GM19438 (cell line): ENCODE measurements around the gene GNL2.
"Not testable (repeated sequence)": the region's sequence is repeated elsewhere in the genome, so short reads cannot be mapped to it uniquely, and the experiment has no call there.

Experiments
- ATAC-seq: cut with Tn5 transposase; IDR thresholded peaks from one replicate; pipeline ENCODE4 v1.9.1; 2021; ENCODE audit warnings: low read depth; ENCODE audit not compliant: unreplicated experiment

GNL2 gene

GRCh38 chr1:37560401-37561132 lies 35.2 kb downstream of the GNL2 start:
- no peak for ATAC-seq

- not testable (repeated sequence) for ATAC-seq
Observed at GRCh38 chr1:37559957-37560379, 35.8 kb downstream of the GNL2 start.

GRCh38 chr1:37559080-37559479 lies 36.7 kb downstream of the GNL2 start:
- no peak for ATAC-seq

- no peak for ATAC-seq
Observed at GRCh38 chr1:37558411-37558810, 37.3 kb downstream of the GNL2 start.

- no peak for ATAC-seq
Observed at GRCh38 chr1:37557402-37557801, 38.3 kb downstream of the GNL2 start.

- no peak for ATAC-seq
Observed at GRCh38 chr1:37556712-37557196, 39.0 kb downstream of the GNL2 start, which contains the start of gene DNALI1. Gene DNALI1 (plus strand): TSS chr1:37556940. CDS start chr1:37556995, 55 bp downstream.

GRCh38 chr1:37553927-37554808 lies 41.6 kb downstream of the GNL2 start, which contains the start of gene SNIP1:
Gene SNIP1 (minus strand): TSS chr1:37554293. CDS start chr1:37554229, 64 bp downstream.
- ATAC-seq, result peak; percentile 92

- no peak for ATAC-seq
Observed at GRCh38 chr1:37553598-37553926, 42.2 kb downstream of the GNL2 start.

GRCh38 chr1:37549341-37549740 lies 46.4 kb downstream of the GNL2 start:
- no peak for ATAC-seq

GRCh38 chr1:37545019-37545418 lies 50.7 kb downstream of the GNL2 start:
- no peak for ATAC-seq

GRCh38 chr1:37544530-37544929 lies 51.2 kb downstream of the GNL2 start:
- no peak for ATAC-seq

GRCh38 chr1:37540036-37540785 lies 55.5 kb downstream of the GNL2 start:
- ATAC-seq, result no peak

- not testable (repeated sequence) for ATAC-seq
Observed at GRCh38 chr1:37539154-37539553, 56.6 kb downstream of the GNL2 start.

GRCh38 chr1:37537378-37537777 lies 58.4 kb downstream of the GNL2 start:
- ATAC-seq, result no peak

- ATAC-seq, result no peak
Observed at GRCh38 chr1:37533317-37534093, 62.2 kb downstream of the GNL2 start.

GRCh38 chr1:37532418-37533156 lies 63.1 kb downstream of the GNL2 start:
- not testable (repeated sequence) for ATAC-seq

- ATAC-seq, result not testable (repeated sequence)
Observed at GRCh38 chr1:37529888-37530287, 65.8 kb downstream of the GNL2 start.

- ATAC-seq, result no peak
Observed at GRCh38 chr1:37519613-37520012, 76.1 kb downstream of the GNL2 start.

GRCh38 chr1:37518929-37519328 lies 76.8 kb downstream of the GNL2 start:
- ATAC-seq, result not testable (repeated sequence)
